Measurements from ENCODE around the gene PDGFB. TPM values are rescaled to one million over a fixed set of nuclear protein-coding genes. Genes with fewer than 3 reads are reported as not detected.

PDGFB gene
- total RNA-seq, 1 donor from 2014 or later: 29.8 TPM

DNA sequence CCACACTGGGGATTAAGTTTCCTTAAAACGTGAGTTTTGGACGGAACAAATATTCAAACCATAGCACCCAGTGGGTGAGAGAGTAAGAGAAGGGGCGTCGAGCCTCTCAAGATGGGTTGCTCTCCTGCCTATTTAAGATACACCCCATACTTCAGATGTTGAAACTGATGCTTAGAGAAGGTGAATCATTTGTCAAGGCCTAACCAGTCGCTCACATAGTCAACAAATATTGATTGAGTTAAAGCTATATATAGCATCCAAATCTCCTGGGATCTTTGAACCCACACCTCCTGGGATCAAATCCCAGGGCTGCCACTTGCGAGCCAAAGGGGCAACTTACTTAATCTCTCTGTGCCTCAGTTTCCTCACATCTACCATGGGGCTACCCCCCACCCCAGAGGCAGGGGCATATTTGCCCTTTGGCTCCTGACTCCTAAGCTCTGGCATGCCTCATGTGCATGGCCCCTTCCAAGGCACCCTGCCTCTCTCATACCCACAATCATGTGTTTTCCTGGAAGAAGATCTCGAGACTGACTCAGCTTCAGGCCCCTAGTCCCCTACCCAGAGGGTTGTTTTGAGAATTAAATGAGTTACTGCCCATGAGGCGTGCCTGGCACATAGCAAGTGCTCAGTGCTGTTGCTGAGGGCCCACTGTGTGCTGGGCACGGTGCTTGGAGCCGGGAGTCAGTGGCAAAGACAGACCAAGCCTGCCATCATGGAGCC lies 19.0 kb upstream of the PDGFB start:
- intact Hi-C loops (cut with DNase I): no loop called here

DNA sequence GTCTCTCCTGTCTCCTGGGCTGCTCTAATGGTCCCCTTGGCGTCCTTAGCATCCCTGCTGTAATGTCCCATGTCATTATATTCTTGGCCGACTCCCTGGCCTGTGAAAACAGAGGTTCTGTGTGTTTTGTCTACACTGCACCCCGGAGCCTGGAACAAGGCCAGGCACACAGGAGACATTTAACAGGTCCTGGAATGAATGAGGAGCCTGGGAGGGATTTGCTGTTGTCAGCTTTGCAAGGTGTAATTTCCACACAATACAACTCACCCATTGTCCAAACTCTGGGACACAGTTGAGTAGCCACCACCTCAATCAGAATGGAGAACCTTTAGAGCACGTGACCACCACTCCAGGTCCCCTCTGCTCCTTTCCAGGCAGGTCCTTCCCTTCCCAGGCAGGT lies 14.9 kb upstream of the PDGFB start:
- no peaks in the 10 kb centered on the region for H3K36me3 ChIP-seq
- DNase-seq (no peak), ATAC-seq (no peak)
- no peaks in the 10 kb centered on the region for H3K27me3 ChIP-seq
- no peak overlapping the region for H3K27ac ChIP-seq
- H3K4me3 ChIP-seq: no peak overlapping the region
- H3K4me1 ChIP-seq: peaks cover 8% of the 10 kb centered on the region
- TF ChIP-seq, protein P1, sequence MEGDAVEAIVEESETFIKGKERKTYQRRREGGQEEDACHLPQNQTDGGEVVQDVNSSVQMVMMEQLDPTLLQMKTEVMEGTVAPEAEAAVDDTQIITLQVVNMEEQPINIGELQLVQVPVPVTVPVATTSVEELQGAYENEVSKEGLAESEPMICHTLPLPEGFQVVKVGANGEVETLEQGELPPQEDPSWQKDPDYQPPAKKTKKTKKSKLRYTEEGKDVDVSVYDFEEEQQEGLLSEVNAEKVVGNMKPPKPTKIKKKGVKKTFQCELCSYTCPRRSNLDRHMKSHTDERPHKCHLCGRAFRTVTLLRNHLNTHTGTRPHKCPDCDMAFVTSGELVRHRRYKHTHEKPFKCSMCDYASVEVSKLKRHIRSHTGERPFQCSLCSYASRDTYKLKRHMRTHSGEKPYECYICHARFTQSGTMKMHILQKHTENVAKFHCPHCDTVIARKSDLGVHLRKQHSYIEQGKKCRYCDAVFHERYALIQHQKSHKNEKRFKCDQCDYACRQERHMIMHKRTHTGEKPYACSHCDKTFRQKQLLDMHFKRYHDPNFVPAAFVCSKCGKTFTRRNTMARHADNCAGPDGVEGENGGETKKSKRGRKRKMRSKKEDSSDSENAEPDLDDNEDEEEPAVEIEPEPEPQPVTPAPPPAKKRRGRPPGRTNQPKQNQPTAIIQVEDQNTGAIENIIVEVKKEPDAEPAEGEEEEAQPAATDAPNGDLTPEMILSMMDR (IDR thresholded peaks at IDR 0.05): no peak
- H3K9me3 ChIP-seq: no peaks in the 10 kb centered on the region
- intact Hi-C loops (cut with DNase I): no loop called here

More for the DNA sequence above, 19.0 kb upstream of the PDGFB start:
- ATAC-seq (no peak), DNase-seq (no peak)
- no peak overlapping the region for H3K4me3 ChIP-seq
- peaks cover 4% of the 10 kb centered on the region for H3K4me1 ChIP-seq
- H3K36me3 ChIP-seq: no peaks in the 10 kb centered on the region
- TF ChIP-seq, protein P1 (IDR thresholded peaks at IDR 0.05): no peak
- no peaks in the 10 kb centered on the region for H3K9me3 ChIP-seq
- H3K27me3 ChIP-seq: no peaks in the 10 kb centered on the region
- H3K27ac ChIP-seq: no peak overlapping the region

DNA sequence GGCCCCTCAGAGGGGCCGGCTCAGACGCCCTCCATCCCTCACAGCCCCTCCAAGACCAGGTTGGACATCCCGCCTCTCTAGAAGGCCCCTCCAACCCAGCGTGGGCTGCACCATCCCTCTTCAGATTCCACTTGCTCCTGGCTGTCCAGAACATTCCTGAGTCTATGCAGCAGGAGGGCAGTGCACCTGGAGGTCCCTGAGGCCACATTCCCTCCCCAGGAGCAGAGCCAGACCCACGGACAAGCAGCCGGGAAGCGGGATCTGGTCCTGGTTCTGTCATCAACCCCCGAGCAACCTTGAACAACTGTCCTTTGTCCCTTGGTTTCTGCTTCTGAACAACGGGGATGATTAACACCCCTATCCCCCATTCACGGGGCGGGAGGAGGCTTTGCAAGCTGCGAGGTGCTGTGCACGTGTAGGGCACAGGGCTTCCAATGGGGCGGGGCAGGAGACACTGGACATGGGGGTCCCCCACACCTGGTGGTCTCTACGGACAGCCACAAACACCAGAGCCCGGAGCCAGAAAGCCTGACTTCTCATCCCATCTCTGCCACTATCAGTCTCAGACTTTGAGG lies 13.2 kb upstream of the PDGFB start:
- H3K27ac ChIP-seq: no peak overlapping the region
- no peak for ATAC-seq
- TF ChIP-seq, protein P1 (IDR thresholded peaks at IDR 0.05): no peak
- intact Hi-C loops (cut with DNase I): no loop called here
- no peaks in the 10 kb centered on the region for H3K9me3 ChIP-seq
- peaks cover 24% of the 10 kb centered on the region for H3K4me1 ChIP-seq
- H3K4me3 ChIP-seq: no peak overlapping the region
- no peak for DNase-seq
- no peaks in the 10 kb centered on the region for H3K36me3 ChIP-seq
- H3K27me3 ChIP-seq: peaks cover 2% of the 10 kb centered on the region

DNA sequence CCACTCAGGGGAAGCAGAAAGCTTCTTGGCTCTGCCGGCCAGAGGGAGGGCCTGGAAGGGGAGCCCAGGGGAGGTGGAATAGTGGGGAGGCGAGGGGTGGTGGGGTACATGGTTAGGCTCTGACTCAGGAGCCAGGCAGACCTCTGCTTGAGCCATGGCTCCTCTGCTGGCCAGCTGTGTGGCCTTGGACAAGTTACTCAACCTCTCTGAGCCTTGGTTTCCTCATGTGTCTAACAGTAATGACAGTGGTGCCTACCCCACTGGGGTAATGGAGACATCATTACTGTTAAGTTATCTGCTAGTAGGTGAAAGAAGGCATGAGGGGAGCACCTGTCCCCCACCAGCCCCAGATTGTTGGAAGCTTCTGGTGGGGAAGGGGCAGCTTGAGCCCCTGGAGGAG lies 12.2 kb upstream of the PDGFB start:
- no peak overlapping the region for H3K27ac ChIP-seq
- intact Hi-C loops (cut with DNase I): no loop called here
- peaks cover 27% of the 10 kb centered on the region for H3K4me1 ChIP-seq
- H3K4me3 ChIP-seq: no peak overlapping the region
- H3K36me3 ChIP-seq: no peaks in the 10 kb centered on the region
- DNase-seq (no peak), ATAC-seq (no peak)
- TF ChIP-seq, protein P1 (IDR thresholded peaks at IDR 0.05): no peak
- H3K9me3 ChIP-seq: no peaks in the 10 kb centered on the region
- peaks cover 8% of the 10 kb centered on the region for H3K27me3 ChIP-seq

DNA sequence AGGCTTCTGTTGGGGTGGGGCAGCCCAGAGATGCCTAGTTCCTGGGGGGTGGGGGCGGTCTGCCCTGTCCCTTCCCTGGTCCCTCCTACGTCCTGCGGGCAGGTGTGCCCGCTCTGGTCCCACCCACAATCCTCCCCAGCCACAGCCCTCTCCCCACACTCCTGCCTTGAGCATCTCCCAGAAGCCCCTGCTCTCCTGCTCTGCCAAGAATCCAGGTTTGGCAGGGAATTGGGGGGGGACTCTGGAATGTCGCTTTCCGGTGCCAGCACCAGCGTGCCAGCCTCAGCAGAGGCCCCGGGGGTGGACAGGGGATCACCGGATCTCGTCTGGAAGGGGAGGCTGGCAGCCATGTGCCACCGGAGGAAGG lies 11.4 kb upstream of the PDGFB start:
- no peaks in the 10 kb centered on the region for H3K36me3 ChIP-seq
- H3K4me1 ChIP-seq: peaks cover 27% of the 10 kb centered on the region
- peaks cover 8% of the 10 kb centered on the region for H3K27me3 ChIP-seq
- no peak for ATAC-seq
- intact Hi-C loops (cut with DNase I): no loop called here
- TF ChIP-seq, protein P1 (IDR thresholded peaks at IDR 0.05): no peak
- H3K9me3 ChIP-seq: no peaks in the 10 kb centered on the region
- no peak overlapping the region for H3K4me3 ChIP-seq
- H3K27ac ChIP-seq: no peak overlapping the region
- no peak for DNase-seq

All from upper lobe of right lung (tissue), 1 donor.